ENCODE results near the gene CFAP157.

Gene CFAP157

GRCh38 chr9:127708952-127709587 lies 2.3 kb downstream of the CFAP157 start:
- Histone ChIP-seq H4K20me1 (ENCODE audit: low read depth, low read length) (no peaks in the 10 kb centered on the region), H3K9me2 (replicated peaks; ENCODE audit: insufficient read depth, low read length) (no peaks in the 10 kb centered on the region), H3K4me3 (ENCODE audit: insufficient read depth, low read length, poor library complexity, severe bottlenecking) (no peak overlapping the region), H3F3A (ENCODE audit: insufficient read depth) (no peaks in the 10 kb centered on the region), H3K9me3 (ENCODE audit: insufficient read depth, low read length) (no peaks in the 10 kb centered on the region; the same call in 1 of the 2 replicates), H2AFZ (ENCODE audit: low read depth, low read length, severe bottlenecking) (no peak overlapping the region), H3K27me3 (ENCODE audit: low read length) (no peaks in the 10 kb centered on the region), H3K9ac (ENCODE audit: low read length) (no peak overlapping the region), H3K27ac (ENCODE audit: low read depth, low read length) (no peak overlapping the region), H3K4me2 (ENCODE audit: low read depth, low read length, poor library complexity, severe bottlenecking) (no peak overlapping the region), H3K36me3 (ENCODE audit: low read length) (no peaks in the 10 kb centered on the region), H3K79me2 (ENCODE audit: insufficient read depth, low read length) (no peaks in the 10 kb centered on the region)
- TF ChIP-seq EZH2phosphoT487 (conservative IDR thresholded peaks at IDR 0.05; ENCODE audit: low read length) (no peak), CTCF (IDR thresholded peaks at IDR 0.05; ENCODE audit: insufficient read depth, low read length, poor library complexity, severe bottlenecking) (no peak)

- H3K27ac ChIP-seq (ENCODE audit: low read depth, low read length): no peak overlapping the region
- no peaks in the 10 kb centered on the region for H3K9me2 ChIP-seq (replicated peaks; ENCODE audit: insufficient read depth, low read length)
- H3K36me3 ChIP-seq (ENCODE audit: low read length): no peaks in the 10 kb centered on the region
- H2AFZ ChIP-seq (ENCODE audit: low read depth, low read length, severe bottlenecking): no peak overlapping the region
- no peaks in the 10 kb centered on the region for H3F3A ChIP-seq (ENCODE audit: insufficient read depth)
- H3K4me3 ChIP-seq (ENCODE audit: insufficient read depth, low read length, poor library complexity, severe bottlenecking): no peak overlapping the region
- no peaks in the 10 kb centered on the region for H3K27me3 ChIP-seq (ENCODE audit: low read length)
- no peaks in the 10 kb centered on the region for H3K79me2 ChIP-seq (ENCODE audit: insufficient read depth, low read length)
- H3K9me3 ChIP-seq (ENCODE audit: insufficient read depth, low read length): no peaks in the 10 kb centered on the region; the same call in 1 of the 2 replicates
- no peak overlapping the region for H3K9ac ChIP-seq (ENCODE audit: low read length)
- H3K4me2 ChIP-seq (ENCODE audit: low read depth, low read length, poor library complexity, severe bottlenecking): no peak overlapping the region
- TF ChIP-seq EZH2phosphoT487 (conservative IDR thresholded peaks at IDR 0.05; ENCODE audit: low read length): no peak
- TF ChIP-seq CTCF (IDR thresholded peaks at IDR 0.05; ENCODE audit: insufficient read depth, low read length, poor library complexity, severe bottlenecking): no peak
- no peaks in the 10 kb centered on the region for H4K20me1 ChIP-seq (ENCODE audit: low read depth, low read length)
These were observed 3.5 kb downstream of the CFAP157 start for GRCh38 chr9:127710204-127710783.

- no peak overlapping the region for H2AFZ ChIP-seq (ENCODE audit: low read depth, low read length, severe bottlenecking)
- no peaks in the 10 kb centered on the region for H3K27me3 ChIP-seq (ENCODE audit: low read length)
- H3K27ac ChIP-seq (ENCODE audit: low read depth, low read length): no peak overlapping the region
- no peaks in the 10 kb centered on the region for H3K9me2 ChIP-seq (replicated peaks; ENCODE audit: insufficient read depth, low read length)
- TF ChIP-seq CTCF (IDR thresholded peaks at IDR 0.05; ENCODE audit: insufficient read depth, low read length, poor library complexity, severe bottlenecking) (no peak), EZH2phosphoT487 (conservative IDR thresholded peaks at IDR 0.05; ENCODE audit: low read length) (no peak)
- no peak overlapping the region for H3K9ac ChIP-seq (ENCODE audit: low read length)
- H4K20me1 ChIP-seq (ENCODE audit: low read depth, low read length): no peaks in the 10 kb centered on the region
- H3K4me2 ChIP-seq (ENCODE audit: low read depth, low read length, poor library complexity, severe bottlenecking): no peak overlapping the region
- H3K4me3 ChIP-seq (ENCODE audit: insufficient read depth, low read length, poor library complexity, severe bottlenecking): no peak overlapping the region
- no peaks in the 10 kb centered on the region for H3K79me2 ChIP-seq (ENCODE audit: insufficient read depth, low read length)
- no peaks in the 10 kb centered on the region for H3F3A ChIP-seq (ENCODE audit: insufficient read depth)
- no peaks in the 10 kb centered on the region; the same call in 1 of the 2 replicates for H3K9me3 ChIP-seq (ENCODE audit: insufficient read depth, low read length)
- no peaks in the 10 kb centered on the region for H3K36me3 ChIP-seq (ENCODE audit: low read length)
These were observed 4.5 kb downstream of the CFAP157 start for GRCh38 chr9:127711226-127711701.

Measured in SU-DHL-6 (cell line).